Measurements from ENCODE around the gene KLHDC3. TPM values are rescaled to one million over a fixed set of nuclear protein-coding genes. Genes with fewer than 3 reads are reported as not detected.

KLHDC3 gene
- total and polyA plus RNA-seq, 2 of the 13 experiments (the other 11 are each of a cell fraction or from before 2014, with no cell fraction given): 78.3 to 91.5 TPM

GRCh38 chr6:43060755-43061633, 46.9 kb downstream of the KLHDC3 start (continued):
- TF ChIP-seq ARNT2 (CRISPR knock-in tag; IDR thresholded peaks at IDR 0.05; ENCODE audit: low read depth) (no peak), ZNF263 (CRISPR knock-in tag; IDR thresholded peaks at IDR 0.05) (peak; percentile 97), RNF2 (conservative IDR thresholded peaks at IDR 0.05; ENCODE audit: low read depth) (no peak), HBP1 (CRISPR knock-in tag; IDR thresholded peaks at IDR 0.05; ENCODE audit: low read depth) (0 out of 2 replicates have a peak, but pooled peaks have one; percentile 68), STAT5B (CRISPR knock-in tag; IDR thresholded peaks at IDR 0.05) (no peak), CEBPZ (IDR thresholded peaks at IDR 0.05; ENCODE audit: low read length) (no peak), ELK4 (CRISPR knock-in tag; IDR thresholded peaks at IDR 0.05; ENCODE audit: borderline replicate concordance) (no peak), KDM2A (CRISPR knock-in tag; IDR thresholded peaks at IDR 0.05; ENCODE audit: borderline replicate concordance, low read depth) (no peak; the same call in 1 of the 2 replicates), LBX2 (CRISPR knock-in tag; IDR thresholded peaks at IDR 0.05; ENCODE audit: borderline replicate concordance) (peak; percentile 75; the same call in 1 of the 2 replicates), ZMAT5 (CRISPR knock-in tag; IDR thresholded peaks at IDR 0.05; ENCODE audit: borderline replicate concordance, low read depth) (no peak), IRF9 (CRISPR knock-in tag; IDR thresholded peaks at IDR 0.05; ENCODE audit: borderline replicate concordance) (no peak), SMAD9 (CRISPR knock-in tag; IDR thresholded peaks at IDR 0.05) (no peak), XRCC5 (optimal IDR thresholded peaks at IDR 0.05; ENCODE audit: low read length) (peak; percentile 24), JARID2 (CRISPR knock-in tag; IDR thresholded peaks at IDR 0.05; ENCODE audit: insufficient replicate concordance) (no peak), HNRNPK (IDR thresholded peaks at IDR 0.05; ENCODE audit: low read depth, low read length, poor library complexity, severe bottlenecking) (no peak), RBM22 (optimal IDR thresholded peaks at IDR 0.05; ENCODE audit: low read length) (no peak), ZNF34 (CRISPR knock-in tag; IDR thresholded peaks at IDR 0.05; ENCODE audit: borderline replicate concordance) (no peak), SAP130 (CRISPR knock-in tag; IDR thresholded peaks at IDR 0.05; ENCODE audit: low read depth) (no peak; the same call in 1 of the 2 replicates)
